Liver (tissue), 9 donors: ENCODE data around the gene DYRK1A. TPM values are rescaled to one million over a fixed set of nuclear protein-coding genes. Genes with fewer than 3 reads are reported as not detected.

Experiments used
- DNase-seq: peaks from one replicate; pipeline ENCODE4 v3.0.0-alpha.2; 2017; ENCODE audit warnings: low spot score
- H3K27ac ChIP-seq, 2 donors: one replicate each; pipeline ENCODE4 v1.7.0; 2013; ENCODE audit warnings: inconsistent platforms in 2 of 2, low read length in 2 of 2, control low read depth in 1 of 2, low read depth in 1 of 2, mild to moderate bottlenecking in 1 of 2
- H3K27me3 ChIP-seq, 4 donors: one replicate each; pipeline versions ENCODE4 v1.6.1 to v1.7.0; 2013; ENCODE audit warnings: low read length in 3 of 4, inconsistent platforms in 1 of 4, mild to moderate bottlenecking in 1 of 4, moderate library complexity in 1 of 4; ENCODE audit not compliant: control insufficient read depth in 4 of 4, insufficient read depth in 4 of 4
- H3K36me3 ChIP-seq, 4 donors: one replicate each; pipeline versions ENCODE4 v1.6.1 to v1.7.0; 2013; ENCODE audit warnings: low read length in 3 of 4, mild to moderate bottlenecking in 3 of 4, low read depth in 1 of 4, moderate library complexity in 1 of 4; ENCODE audit not compliant: control insufficient read depth in 4 of 4, insufficient read depth in 3 of 4
- H3K4me1 ChIP-seq, 4 donors: one replicate each; pipeline versions ENCODE4 v1.6.1 to v1.7.0; 2013; ENCODE audit warnings: low read length in 3 of 4, mild to moderate bottlenecking in 3 of 4, moderate library complexity in 1 of 4; ENCODE audit not compliant: control insufficient read depth in 4 of 4, insufficient read depth in 4 of 4
- H3K4me3 ChIP-seq, 3 donors: one replicate each; pipeline versions ENCODE4 v1.6.1 to v1.7.0; 2013; ENCODE audit warnings: low read length in 3 of 3, control low read depth in 1 of 3, low read depth in 1 of 3, mild to moderate bottlenecking in 1 of 3
- H3K9ac ChIP-seq, 2 donors: one replicate each; pipeline ENCODE4 v1.7.0; 2013; ENCODE audit warnings: low read length in 2 of 2, mild to moderate bottlenecking in 2 of 2, moderate library complexity in 2 of 2, control low read depth in 1 of 2, low read depth in 1 of 2
- H3K9me3 ChIP-seq, 4 donors: one replicate each; pipeline versions ENCODE4 v1.6.1 to v1.7.0; 2013; ENCODE audit warnings: low read length in 3 of 4; ENCODE audit not compliant: control insufficient read depth in 4 of 4
- EGR1 ChIP-seq, 2 donors: IDR thresholded peaks; 2 replicates each; pipeline ENCODE4 v1.6.1; 2016 to 2018; ENCODE audit warnings: antibody characterized with exemption in 2 of 2, low read depth in 2 of 2
- FOXA1 ChIP-seq: IDR thresholded peaks from 2 replicates; pipeline ENCODE4 v1.6.1; 2016; ENCODE audit warnings: antibody characterized with exemption
- FOXA2 ChIP-seq: IDR thresholded peaks from 2 replicates; pipeline ENCODE4 v1.6.1; 2016; ENCODE audit warnings: antibody characterized with exemption
- GABPA ChIP-seq, 2 donors: IDR thresholded peaks in 1 of 2; conservative IDR thresholded peaks in 1 of 2; 2 replicates each; pipeline ENCODE4 v1.6.1; 2016; ENCODE audit warnings: antibody characterized with exemption in 2 of 2, mild to moderate bottlenecking in 1 of 2, moderate library complexity in 1 of 2
- HNF4A ChIP-seq, 2 donors: conservative IDR thresholded peaks; 2 replicates each; pipeline ENCODE4 v1.6.1; 2016; ENCODE audit warnings: antibody characterized with exemption in 2 of 2, mild to moderate bottlenecking in 2 of 2
- HNF4G ChIP-seq: IDR thresholded peaks from 2 replicates; pipeline ENCODE4 v1.6.1; 2016; ENCODE audit warnings: antibody characterized with exemption
- JUND ChIP-seq, 2 donors: IDR thresholded peaks; 2 replicates each; pipeline ENCODE4 v1.6.1; 2016; ENCODE audit warnings: antibody characterized with exemption in 2 of 2
- NR2F2 ChIP-seq: IDR thresholded peaks from 2 replicates; pipeline ENCODE4 v1.6.1; 2016; ENCODE audit warnings: antibody characterized with exemption
- RAD21 ChIP-seq, 2 donors: IDR thresholded peaks; 2 replicates each; pipeline ENCODE4 v1.6.1; 2016; ENCODE audit warnings: antibody characterized with exemption in 2 of 2, mild to moderate bottlenecking in 2 of 2
- RXRA ChIP-seq, 2 donors: IDR thresholded peaks; 2 replicates each; pipeline ENCODE4 v1.6.1; 2017 to 2018; ENCODE audit warnings: antibody characterized with exemption in 2 of 2, mild to moderate bottlenecking in 1 of 2
- SP1 ChIP-seq: IDR thresholded peaks from 2 replicates; pipeline ENCODE4 v1.6.1; 2018; ENCODE audit warnings: antibody characterized with exemption, mild to moderate bottlenecking
- TAF1 ChIP-seq: conservative IDR thresholded peaks from 2 replicates; pipeline ENCODE4 v1.6.1; 2016; ENCODE audit warnings: antibody characterized with exemption, mild to moderate bottlenecking
- YY1 ChIP-seq: IDR thresholded peaks from 2 replicates; pipeline ENCODE4 v1.6.1; 2016; ENCODE audit warnings: antibody characterized with exemption, mild to moderate bottlenecking
- WGBS: extraction: QIAGEN DNeasy Blood & Tissue Kit; methylation state at CpG from one replicate; pipeline ENCODE4 v1.1.7; 2013; 5-methylcytosine and 5-hydroxymethylcytosine counted together
- polyA plus RNA-seq, 2 donors: library from polyadenylated mRNA; stranded (reverse) in 1 of 2; unstranded in 1 of 2; fragments of 200-250 nt in 1 of 2; fragments of >200 nt in 1 of 2; fragmentation: Nextera tagmentation in 1 of 2; extraction: Ambion mirVana in 1 of 2; gene quantifications; one replicate each; pipeline versions ENCODE4 v1.2.1 to v1.2.3, GENCODE V29; 2013 to 2015
- total RNA-seq, 2 donors: library from RNA; depleted of rRNA; stranded (reverse); fragments of >200 nt; gene quantifications; one replicate each; pipeline ENCODE4 v1.2.3, GENCODE V29; 2014
- TF ChIP-seq, protein P1 (sequence below): fragments of 150-350 bp; IDR thresholded peaks from 2 replicates; pipeline ENCODE4 v1.5.1; 2017; ENCODE audit warnings: improper control_type of control experiment, low read depth, low read length; ENCODE audit not compliant: missing input control
- TF ChIP-seq, protein P2 (sequence below): IDR thresholded peaks from 2 replicates; pipeline ENCODE4 v1.6.1; 2016; ENCODE audit warnings: antibody characterized with exemption
- TF ChIP-seq, protein P3 (sequence below): IDR thresholded peaks from 2 replicates; pipeline ENCODE4 v1.6.1; 2016; ENCODE audit warnings: antibody characterized with exemption
- TF ChIP-seq, protein P4 (sequence below): IDR thresholded peaks from 2 replicates; pipeline ENCODE4 v1.6.1; 2016; ENCODE audit warnings: antibody characterized with exemption, mild to moderate bottlenecking
- TF ChIP-seq, protein P5 (sequence below): IDR thresholded peaks from 2 replicates; pipeline ENCODE4 v1.6.1; 2016; ENCODE audit warnings: antibody characterized with exemption
- donor health status: healthy.
- donor health status: healthy.
- donor health status: healthy.
- donor health status: healthy.
- donor health status: healthy.

DYRK1A gene
- total and polyA plus RNA-seq, 4 donors = 5.1 to 58.3 (median 22.9) TPM

DNA sequence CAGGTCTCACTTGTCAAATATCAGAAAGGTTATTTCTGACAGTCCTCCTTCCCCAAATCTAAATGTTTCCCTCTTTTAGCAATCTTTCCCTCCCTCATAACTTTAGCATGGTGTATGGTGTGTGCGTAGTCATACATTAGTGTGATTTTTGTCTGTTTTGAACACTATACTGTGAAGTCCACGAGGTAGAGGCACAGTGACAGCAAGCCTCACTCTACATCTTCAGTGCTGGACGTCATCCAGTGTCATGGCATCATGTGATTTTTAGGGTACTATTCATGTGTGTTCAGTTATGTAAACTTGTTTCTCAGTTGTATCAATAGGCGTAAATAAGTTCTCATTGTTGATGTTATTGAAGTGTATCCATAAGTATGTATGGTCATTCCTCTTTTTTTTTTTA, 39.1 kb downstream of the DYRK1A start:
- no peak for DNase-seq
- Histone ChIP-seq H3K4me3 (no peak overlapping the region), H3K27ac (no peak overlapping the region), H3K27me3 (no peaks in the 10 kb centered on the region), H3K4me1 (peaks cover 5 to 31% (median 26%) of the 10 kb centered on the region in 4 donors), H3K9me3 (no peaks in the 10 kb centered on the region), H3K9ac (no peak overlapping the region), H3K36me3 (no peaks in the 10 kb centered on the region)
- TF ChIP-seq, protein P1, sequence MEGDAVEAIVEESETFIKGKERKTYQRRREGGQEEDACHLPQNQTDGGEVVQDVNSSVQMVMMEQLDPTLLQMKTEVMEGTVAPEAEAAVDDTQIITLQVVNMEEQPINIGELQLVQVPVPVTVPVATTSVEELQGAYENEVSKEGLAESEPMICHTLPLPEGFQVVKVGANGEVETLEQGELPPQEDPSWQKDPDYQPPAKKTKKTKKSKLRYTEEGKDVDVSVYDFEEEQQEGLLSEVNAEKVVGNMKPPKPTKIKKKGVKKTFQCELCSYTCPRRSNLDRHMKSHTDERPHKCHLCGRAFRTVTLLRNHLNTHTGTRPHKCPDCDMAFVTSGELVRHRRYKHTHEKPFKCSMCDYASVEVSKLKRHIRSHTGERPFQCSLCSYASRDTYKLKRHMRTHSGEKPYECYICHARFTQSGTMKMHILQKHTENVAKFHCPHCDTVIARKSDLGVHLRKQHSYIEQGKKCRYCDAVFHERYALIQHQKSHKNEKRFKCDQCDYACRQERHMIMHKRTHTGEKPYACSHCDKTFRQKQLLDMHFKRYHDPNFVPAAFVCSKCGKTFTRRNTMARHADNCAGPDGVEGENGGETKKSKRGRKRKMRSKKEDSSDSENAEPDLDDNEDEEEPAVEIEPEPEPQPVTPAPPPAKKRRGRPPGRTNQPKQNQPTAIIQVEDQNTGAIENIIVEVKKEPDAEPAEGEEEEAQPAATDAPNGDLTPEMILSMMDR = no peak
- TF ChIP-seq HNF4A (conservative IDR thresholded peaks at IDR 0.05) (no peak), FOXA1 (no peak), RAD21 (IDR thresholded peaks at IDR 0.05) (no peak), RXRA (IDR thresholded peaks at IDR 0.05) (no peak), YY1 (no peak), GABPA (IDR thresholded peaks at IDR 0.05 in 1 of 2, conservative IDR thresholded peaks at IDR 0.05 in 1 of 2) (no peak), NR2F2 (no peak), TAF1 (no peak), SP1 (no peak), FOXA2 (no peak), JUND (IDR thresholded peaks at IDR 0.05) (no peak), HNF4G (no peak), EGR1 (IDR thresholded peaks at IDR 0.05; ENCODE audit: low read depth in 2 of 2) (no peak)
- TF ChIP-seq, protein P2, sequence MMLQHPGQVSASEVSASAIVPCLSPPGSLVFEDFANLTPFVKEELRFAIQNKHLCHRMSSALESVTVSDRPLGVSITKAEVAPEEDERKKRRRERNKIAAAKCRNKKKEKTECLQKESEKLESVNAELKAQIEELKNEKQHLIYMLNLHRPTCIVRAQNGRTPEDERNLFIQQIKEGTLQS = no peak
- TF ChIP-seq, protein P3, sequence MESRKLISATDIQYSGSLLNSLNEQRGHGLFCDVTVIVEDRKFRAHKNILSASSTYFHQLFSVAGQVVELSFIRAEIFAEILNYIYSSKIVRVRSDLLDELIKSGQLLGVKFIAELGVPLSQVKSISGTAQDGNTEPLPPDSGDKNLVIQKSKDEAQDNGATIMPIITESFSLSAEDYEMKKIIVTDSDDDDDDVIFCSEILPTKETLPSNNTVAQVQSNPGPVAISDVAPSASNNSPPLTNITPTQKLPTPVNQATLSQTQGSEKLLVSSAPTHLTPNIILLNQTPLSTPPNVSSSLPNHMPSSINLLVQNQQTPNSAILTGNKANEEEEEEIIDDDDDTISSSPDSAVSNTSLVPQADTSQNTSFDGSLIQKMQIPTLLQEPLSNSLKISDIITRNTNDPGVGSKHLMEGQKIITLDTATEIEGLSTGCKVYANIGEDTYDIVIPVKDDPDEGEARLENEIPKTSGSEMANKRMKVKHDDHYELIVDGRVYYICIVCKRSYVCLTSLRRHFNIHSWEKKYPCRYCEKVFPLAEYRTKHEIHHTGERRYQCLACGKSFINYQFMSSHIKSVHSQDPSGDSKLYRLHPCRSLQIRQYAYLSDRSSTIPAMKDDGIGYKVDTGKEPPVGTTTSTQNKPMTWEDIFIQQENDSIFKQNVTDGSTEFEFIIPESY = no peak
- TF ChIP-seq, protein P4, sequence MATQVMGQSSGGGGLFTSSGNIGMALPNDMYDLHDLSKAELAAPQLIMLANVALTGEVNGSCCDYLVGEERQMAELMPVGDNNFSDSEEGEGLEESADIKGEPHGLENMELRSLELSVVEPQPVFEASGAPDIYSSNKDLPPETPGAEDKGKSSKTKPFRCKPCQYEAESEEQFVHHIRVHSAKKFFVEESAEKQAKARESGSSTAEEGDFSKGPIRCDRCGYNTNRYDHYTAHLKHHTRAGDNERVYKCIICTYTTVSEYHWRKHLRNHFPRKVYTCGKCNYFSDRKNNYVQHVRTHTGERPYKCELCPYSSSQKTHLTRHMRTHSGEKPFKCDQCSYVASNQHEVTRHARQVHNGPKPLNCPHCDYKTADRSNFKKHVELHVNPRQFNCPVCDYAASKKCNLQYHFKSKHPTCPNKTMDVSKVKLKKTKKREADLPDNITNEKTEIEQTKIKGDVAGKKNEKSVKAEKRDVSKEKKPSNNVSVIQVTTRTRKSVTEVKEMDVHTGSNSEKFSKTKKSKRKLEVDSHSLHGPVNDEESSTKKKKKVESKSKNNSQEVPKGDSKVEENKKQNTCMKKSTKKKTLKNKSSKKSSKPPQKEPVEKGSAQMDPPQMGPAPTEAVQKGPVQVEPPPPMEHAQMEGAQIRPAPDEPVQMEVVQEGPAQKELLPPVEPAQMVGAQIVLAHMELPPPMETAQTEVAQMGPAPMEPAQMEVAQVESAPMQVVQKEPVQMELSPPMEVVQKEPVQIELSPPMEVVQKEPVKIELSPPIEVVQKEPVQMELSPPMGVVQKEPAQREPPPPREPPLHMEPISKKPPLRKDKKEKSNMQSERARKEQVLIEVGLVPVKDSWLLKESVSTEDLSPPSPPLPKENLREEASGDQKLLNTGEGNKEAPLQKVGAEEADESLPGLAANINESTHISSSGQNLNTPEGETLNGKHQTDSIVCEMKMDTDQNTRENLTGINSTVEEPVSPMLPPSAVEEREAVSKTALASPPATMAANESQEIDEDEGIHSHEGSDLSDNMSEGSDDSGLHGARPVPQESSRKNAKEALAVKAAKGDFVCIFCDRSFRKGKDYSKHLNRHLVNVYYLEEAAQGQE = no peak
- TF ChIP-seq, protein P5, sequence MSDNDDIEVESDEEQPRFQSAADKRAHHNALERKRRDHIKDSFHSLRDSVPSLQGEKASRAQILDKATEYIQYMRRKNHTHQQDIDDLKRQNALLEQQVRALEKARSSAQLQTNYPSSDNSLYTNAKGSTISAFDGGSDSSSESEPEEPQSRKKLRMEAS = no peak
- WGBS = 64% methylated on average over 4 of the region's 4 CpGs
